GM13976 (cell line): ENCODE results near the gene NTM.

ENCODE experiments used
- DNase-seq: peaks from one replicate; pipeline ENCODE4 v3.0.0; 2012; ENCODE audit warnings: low spot score
- CTCF ChIP-seq: IDR thresholded peaks from 2 replicates; pipeline ENCODE4 v1.5.1; 2012; ENCODE audit warnings: borderline replicate concordance, mild to moderate bottlenecking; ENCODE audit not compliant: insufficient read depth; ENCODE audit errors: extremely low read depth, missing control alignments, control extremely low read depth
- in situ Hi-C: fragments of 300-500 bp; cut with MboI; formaldehyde crosslinking; loops from one replicate; pipeline ENCODE4 v1.12.0; 2022; ENCODE audit warnings: low sequenced_read_pairs, mixed read lengths, inconsistent platforms; ENCODE audit not compliant: unreplicated experiment

The NTM gene

GRCh38 chr11:132260636-132261035, 890.2 kb downstream of the NTM start:
- in situ Hi-C loops = no loop called here
- no peak for DNase-seq
- no peak for TF ChIP-seq CTCF

- no peak for TF ChIP-seq CTCF
- DNase-seq = no peak
- in situ Hi-C loops = no loop called here
Observed at GRCh38 chr11:132263241-132263640, 892.8 kb downstream of the NTM start.

GRCh38 chr11:132263875-132264274, 893.5 kb downstream of the NTM start:
- in situ Hi-C loops = no loop called here
- no peak for DNase-seq

GRCh38 chr11:132264616-132265015, 894.2 kb downstream of the NTM start:
- no peak for DNase-seq
- TF ChIP-seq CTCF = no peak
- in situ Hi-C loops = no loop called here

More at GRCh38 chr11:132263875-132264274, 893.5 kb downstream of the NTM start:
- no peak for TF ChIP-seq CTCF

GRCh38 chr11:132278801-132279574, 908.6 kb downstream of the NTM start:
- no peak for TF ChIP-seq CTCF
- DNase-seq = peak; percentile 41
- in situ Hi-C loops = no loop called here

GRCh38 chr11:132284048-132284447, 913.6 kb downstream of the NTM start:
- TF ChIP-seq CTCF = no peak
- in situ Hi-C loops = no loop called here
- DNase-seq = no peak
